Tibial nerve (tissue), 4 donors: ENCODE measurements around the gene MRPS5. TPM values are rescaled to one million over a fixed set of nuclear protein-coding genes. Genes with fewer than 3 reads are reported as not detected.

Experiments used
- DNase-seq, 2 donors: peaks; one replicate each; pipeline ENCODE4 v3.0.0-alpha.2; 2019; ENCODE audit warnings: low spot score in 2 of 2
- H3K27ac ChIP-seq, 4 donors: fragments of 200-600 bp; sonication (generic) in 3 of 4; one replicate each; pipeline ENCODE4 v1.5.1; 2017 to 2019; ENCODE audit warnings: mild to moderate bottlenecking in 1 of 4
- H3K27me3 ChIP-seq, 2 donors: fragments of 200-600 bp; sonication (generic) in 1 of 2; one replicate each; pipeline versions ENCODE4 v1.5.1 to v1.6.0; 2017 to 2019
- H3K36me3 ChIP-seq, 3 donors: fragments of 200-600 bp; sonication (generic); one replicate each; pipeline ENCODE4 v1.5.1; 2018 to 2019
- H3K4me1 ChIP-seq, 4 donors: fragments of 200-600 bp; sonication (generic) in 3 of 4; one replicate each; pipeline ENCODE4 v1.5.1; 2017 to 2019
- H3K4me3 ChIP-seq, 4 donors: fragments of 200-600 bp; sonication (generic) in 3 of 4; one replicate each; pipeline ENCODE4 v1.5.1; 2017 to 2019; ENCODE audit warnings: mild to moderate bottlenecking in 1 of 4, moderate library complexity in 1 of 4
- H3K9me3 ChIP-seq, 4 donors: fragments of 200-600 bp; sonication (generic) in 3 of 4; one replicate each; pipeline ENCODE4 v1.5.1; 2017 to 2019
- CTCF ChIP-seq, 5 experiments: fragments of 200-600 bp in 3 of 5; fragments of 450-650 bp in 2 of 5; sonication (generic) in 3 of 5; IDR thresholded peaks; one replicate each; pipeline ENCODE4 v1.5.1; 2016 to 2019; ENCODE audit warnings: antibody characterized with exemption in 5 of 5, mild to moderate bottlenecking in 3 of 5, moderate library complexity in 2 of 5
- EP300 ChIP-seq, 2 donors: sonication (generic); formaldehyde crosslinking; IDR thresholded peaks; one replicate each; pipeline ENCODE4 v1.6.1; 2017; ENCODE audit warnings: antibody characterized with exemption in 2 of 2, mild to moderate bottlenecking in 1 of 2
- POLR2A ChIP-seq, 2 donors: fragments of 450-650 bp; IDR thresholded peaks; one replicate each; pipeline ENCODE4 v1.6.1; 2017; ENCODE audit warnings: antibody characterized with exemption in 2 of 2, mild to moderate bottlenecking in 2 of 2, moderate library complexity in 2 of 2
- WGBS, 2 donors: methylation state at CpG; one replicate each; pipeline ENCODE4 v1.1.5; 2018; 5-methylcytosine and 5-hydroxymethylcytosine counted together
- total RNA-seq, 4 donors: library from RNA; depleted of rRNA; stranded (reverse); fragments of >200 nt; gene quantifications; one replicate each; pipeline ENCODE4 v1.1.0, GENCODE V29; 2016

MRPS5 gene
- total RNA-seq, 4 donors from 2014 or later: 34.3 to 67.8 (median 50.8) TPM

GRCh38 chr2:95075440-95076132, 46.0 kb downstream of the MRPS5 start:
- H3K4me1 ChIP-seq: peaks cover 0 to 15% (median 5%) of the 10 kb centered on the region in 4 donors
- DNase-seq: no peak
- WGBS, 2 donors: 82 to 85% methylated on average over 8 of the region's 8 CpGs
- H3K4me3 ChIP-seq: no peak overlapping the region
- H3K36me3 ChIP-seq: no peaks in the 10 kb centered on the region
- H3K9me3 ChIP-seq: no peaks in the 10 kb centered on the region
- peaks cover 0 to 38% of the 10 kb centered on the region in 2 donors for H3K27me3 ChIP-seq
- TF ChIP-seq CTCF (IDR thresholded peaks at IDR 0.05) (no peak), EP300 (IDR thresholded peaks at IDR 0.05) (no peak), POLR2A (IDR thresholded peaks at IDR 0.05) (no peak)
- no peak overlapping the region for H3K27ac ChIP-seq

GRCh38 chr2:95074663-95075439, 46.8 kb downstream of the MRPS5 start:
- no peak for TF ChIP-seq POLR2A (IDR thresholded peaks at IDR 0.05)
- TF ChIP-seq CTCF (IDR thresholded peaks at IDR 0.05): no peak
- TF ChIP-seq EP300 (IDR thresholded peaks at IDR 0.05): no peak
- H3K27me3 ChIP-seq: peaks cover 0 to 38% of the 10 kb centered on the region in 2 donors
- no peak overlapping the region for H3K4me3 ChIP-seq
- H3K9me3 ChIP-seq: no peaks in the 10 kb centered on the region
- H3K4me1 ChIP-seq: peaks cover 0 to 15% (median 5%) of the 10 kb centered on the region in 4 donors
- 80% methylated on average over 11 to 15 of the region's 15 CpGs for WGBS, 2 donors
- no peak for DNase-seq
- H3K27ac ChIP-seq: no peak overlapping the region
- H3K36me3 ChIP-seq: no peaks in the 10 kb centered on the region

- no peak overlapping the region for H3K4me3 ChIP-seq
- no peaks in the 10 kb centered on the region for H3K36me3 ChIP-seq
- no peak for TF ChIP-seq EP300 (IDR thresholded peaks at IDR 0.05)
- no peak for TF ChIP-seq CTCF (IDR thresholded peaks at IDR 0.05)
- H3K9me3 ChIP-seq: no peaks in the 10 kb centered on the region
- no peak overlapping the region for H3K27ac ChIP-seq
- peaks cover 0 to 15% (median 5%) of the 10 kb centered on the region in 4 donors for H3K4me1 ChIP-seq
- DNase-seq: no peak
- WGBS, 2 donors: 54 to 67% methylated on average over 13 to 18 of the region's 18 CpGs
- peaks cover 0 to 38% of the 10 kb centered on the region in 2 donors for H3K27me3 ChIP-seq
Observed at GRCh38 chr2:95073856-95074662, 47.5 kb downstream of the MRPS5 start.

GRCh38 chr2:95072424-95072823, 49.2 kb downstream of the MRPS5 start:
- peaks cover 0 to 36% of the 10 kb centered on the region in 2 donors for H3K27me3 ChIP-seq
- DNase-seq: no peak
- H3K4me1 ChIP-seq: peaks cover 0 to 13% (median 5%) of the 10 kb centered on the region in 4 donors
- H3K9me3 ChIP-seq: no peaks in the 10 kb centered on the region
- no peak overlapping the region for H3K4me3 ChIP-seq
- H3K36me3 ChIP-seq: no peaks in the 10 kb centered on the region
- WGBS, 2 donors: 89 to 90% methylated on average over 4 of the region's 4 CpGs
- no peak overlapping the region for H3K27ac ChIP-seq
- no peak for TF ChIP-seq POLR2A (IDR thresholded peaks at IDR 0.05)
- TF ChIP-seq EP300 (IDR thresholded peaks at IDR 0.05): no peak
- TF ChIP-seq CTCF (IDR thresholded peaks at IDR 0.05): no peak
